ENCODE results near the gene CHIA.

DNA sequence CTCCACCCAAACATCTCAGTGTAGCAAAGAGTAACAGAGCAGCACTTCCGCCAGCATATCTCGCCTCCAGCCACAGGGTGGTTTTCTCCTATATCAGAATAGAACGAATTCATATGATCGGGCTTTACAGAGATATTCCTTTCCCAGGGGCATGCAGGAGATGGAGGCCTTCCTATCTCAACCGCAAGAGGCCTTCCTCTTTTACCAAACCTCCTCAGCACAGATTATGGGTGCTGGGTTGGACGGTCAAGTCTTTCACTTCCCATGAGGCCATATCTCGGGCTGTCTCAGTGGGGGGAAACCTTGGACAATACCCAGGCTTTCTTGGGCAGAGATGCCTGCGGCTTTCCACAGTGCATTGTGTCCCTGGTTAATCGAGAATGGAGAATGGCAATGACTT, 71.1 kb downstream of the CHIA start:
- TF ChIP-seq EZH2 (IDR thresholded peaks at IDR 0.05; ENCODE audit: insufficient read depth, poor library complexity, severe bottlenecking) (no peak), EZH2phosphoT487 (IDR thresholded peaks at IDR 0.05; ENCODE audit: insufficient read depth, low read depth) (no peak)

Measured in GM23248 (cell line).